Measurements from ENCODE around the gene PPIL6.

DNA sequence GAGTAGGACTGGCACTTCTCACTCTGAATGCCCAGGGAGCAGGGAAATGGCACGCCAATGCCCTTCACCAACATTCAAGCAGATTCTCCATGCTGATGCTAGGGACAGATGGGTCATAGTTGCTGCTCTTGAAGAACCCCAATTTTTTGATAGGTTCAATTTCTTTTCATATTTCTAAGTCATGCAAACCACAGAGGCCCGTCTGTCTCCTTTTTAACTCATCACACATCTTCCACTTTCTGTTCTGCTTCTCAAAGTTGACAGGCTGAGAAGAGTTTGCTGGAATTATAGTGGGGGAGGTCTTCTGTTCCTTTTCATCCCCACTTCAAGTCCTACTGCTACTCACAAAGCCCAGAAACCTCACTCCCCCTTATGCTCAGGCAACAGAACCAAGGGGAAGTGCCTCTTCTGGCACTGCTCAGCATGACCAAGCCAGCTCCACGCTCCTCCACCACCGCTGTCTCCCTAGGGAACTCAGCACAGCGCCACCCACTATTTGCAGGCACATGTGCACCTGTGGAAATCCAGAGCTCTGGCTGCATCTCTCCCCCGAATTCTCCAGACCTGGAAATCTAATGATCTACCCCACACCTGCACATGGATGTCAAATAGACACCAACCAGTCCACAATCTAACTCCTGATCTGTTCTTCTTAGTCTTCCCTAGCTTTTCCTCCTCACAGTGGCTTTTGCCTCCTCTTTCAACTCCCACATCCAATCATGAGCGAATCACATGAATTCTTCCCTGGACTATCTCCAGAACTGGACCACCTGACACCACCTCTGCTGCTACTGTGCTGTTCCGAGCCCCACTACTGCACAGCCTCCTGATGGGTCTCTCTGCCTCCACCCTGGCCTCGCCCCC, 31.9 kb upstream of the PPIL6 start:
- TF ChIP-seq, protein P1, sequence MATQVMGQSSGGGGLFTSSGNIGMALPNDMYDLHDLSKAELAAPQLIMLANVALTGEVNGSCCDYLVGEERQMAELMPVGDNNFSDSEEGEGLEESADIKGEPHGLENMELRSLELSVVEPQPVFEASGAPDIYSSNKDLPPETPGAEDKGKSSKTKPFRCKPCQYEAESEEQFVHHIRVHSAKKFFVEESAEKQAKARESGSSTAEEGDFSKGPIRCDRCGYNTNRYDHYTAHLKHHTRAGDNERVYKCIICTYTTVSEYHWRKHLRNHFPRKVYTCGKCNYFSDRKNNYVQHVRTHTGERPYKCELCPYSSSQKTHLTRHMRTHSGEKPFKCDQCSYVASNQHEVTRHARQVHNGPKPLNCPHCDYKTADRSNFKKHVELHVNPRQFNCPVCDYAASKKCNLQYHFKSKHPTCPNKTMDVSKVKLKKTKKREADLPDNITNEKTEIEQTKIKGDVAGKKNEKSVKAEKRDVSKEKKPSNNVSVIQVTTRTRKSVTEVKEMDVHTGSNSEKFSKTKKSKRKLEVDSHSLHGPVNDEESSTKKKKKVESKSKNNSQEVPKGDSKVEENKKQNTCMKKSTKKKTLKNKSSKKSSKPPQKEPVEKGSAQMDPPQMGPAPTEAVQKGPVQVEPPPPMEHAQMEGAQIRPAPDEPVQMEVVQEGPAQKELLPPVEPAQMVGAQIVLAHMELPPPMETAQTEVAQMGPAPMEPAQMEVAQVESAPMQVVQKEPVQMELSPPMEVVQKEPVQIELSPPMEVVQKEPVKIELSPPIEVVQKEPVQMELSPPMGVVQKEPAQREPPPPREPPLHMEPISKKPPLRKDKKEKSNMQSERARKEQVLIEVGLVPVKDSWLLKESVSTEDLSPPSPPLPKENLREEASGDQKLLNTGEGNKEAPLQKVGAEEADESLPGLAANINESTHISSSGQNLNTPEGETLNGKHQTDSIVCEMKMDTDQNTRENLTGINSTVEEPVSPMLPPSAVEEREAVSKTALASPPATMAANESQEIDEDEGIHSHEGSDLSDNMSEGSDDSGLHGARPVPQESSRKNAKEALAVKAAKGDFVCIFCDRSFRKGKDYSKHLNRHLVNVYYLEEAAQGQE (IDR thresholded peaks at IDR 0.05; ENCODE audit: low read depth) = no peak
- TF ChIP-seq, protein P2, sequence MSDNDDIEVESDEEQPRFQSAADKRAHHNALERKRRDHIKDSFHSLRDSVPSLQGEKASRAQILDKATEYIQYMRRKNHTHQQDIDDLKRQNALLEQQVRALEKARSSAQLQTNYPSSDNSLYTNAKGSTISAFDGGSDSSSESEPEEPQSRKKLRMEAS (IDR thresholded peaks at IDR 0.05) = no peak
- no peak for TF ChIP-seq FOXM1 (IDR thresholded peaks at IDR 0.05; ENCODE audit: borderline replicate concordance, low read depth)

Measured in Ishikawa (cell line).